Subcutaneous adipose tissue (tissue), 4 donors: ENCODE measurements around the gene MGRN1. TPM values are rescaled to one million over a fixed set of nuclear protein-coding genes. Genes with fewer than 3 reads are reported as not detected.

Experiments used
- CTCF ChIP-seq: fragments of 450-650 bp; IDR thresholded peaks from one replicate; pipeline ENCODE4 v1.5.1; 2016; ENCODE audit warnings: low read depth, mild to moderate bottlenecking, control low read depth, antibody characterized with exemption, moderate library complexity
- total RNA-seq, 4 donors: library from RNA; depleted of rRNA; stranded (reverse); fragments of >200 nt; gene quantifications; one replicate each; pipeline ENCODE4 v1.1.0, GENCODE V29; 2016

MGRN1 gene
- total RNA-seq, 4 donors from 2014 or later, result 21.2 to 44.5 (median 25.2) TPM

GRCh38 chr16:4704913-4705312, 80.3 kb downstream of the MGRN1 start:
- no peak for TF ChIP-seq CTCF

- no peak for TF ChIP-seq CTCF
Measured at GRCh38 chr16:4706871-4707270, 82.2 kb downstream of the MGRN1 start.

- TF ChIP-seq CTCF, result no peak
Measured at GRCh38 chr16:4709481-4709880, 84.9 kb downstream of the MGRN1 start.

- TF ChIP-seq CTCF, result no peak
Measured at GRCh38 chr16:4713663-4714501, 89.3 kb downstream of the MGRN1 start.

- no peak for TF ChIP-seq CTCF
Measured at GRCh38 chr16:4714996-4715395, 90.4 kb downstream of the MGRN1 start.

- no peak for TF ChIP-seq CTCF
Measured at GRCh38 chr16:4718466-4718865, 93.8 kb downstream of the MGRN1 start.

- no peak for TF ChIP-seq CTCF
Measured at GRCh38 chr16:4723071-4723767, 98.6 kb downstream of the MGRN1 start.
